HG02571 (cell line): ENCODE results near the gene TECPR2.
"Not testable (repeated sequence)": the region's sequence is repeated elsewhere in the genome, so short reads cannot be mapped to it uniquely, and the experiment has no call there.

Experiments used
- ATAC-seq: cut with Tn5 transposase; IDR thresholded peaks from one replicate; pipeline ENCODE4 v1.9.1; 2021; ENCODE audit warnings: mild to moderate bottlenecking, moderate library complexity; ENCODE audit not compliant: unreplicated experiment

The TECPR2 gene

GRCh38 chr14:102545461-102546265 lies 182.9 kb downstream of the TECPR2 start:
- no peak for ATAC-seq

- no peak for ATAC-seq
Observed at GRCh38 chr14:102548616-102549240, 186.0 kb downstream of the TECPR2 start.

DNA sequence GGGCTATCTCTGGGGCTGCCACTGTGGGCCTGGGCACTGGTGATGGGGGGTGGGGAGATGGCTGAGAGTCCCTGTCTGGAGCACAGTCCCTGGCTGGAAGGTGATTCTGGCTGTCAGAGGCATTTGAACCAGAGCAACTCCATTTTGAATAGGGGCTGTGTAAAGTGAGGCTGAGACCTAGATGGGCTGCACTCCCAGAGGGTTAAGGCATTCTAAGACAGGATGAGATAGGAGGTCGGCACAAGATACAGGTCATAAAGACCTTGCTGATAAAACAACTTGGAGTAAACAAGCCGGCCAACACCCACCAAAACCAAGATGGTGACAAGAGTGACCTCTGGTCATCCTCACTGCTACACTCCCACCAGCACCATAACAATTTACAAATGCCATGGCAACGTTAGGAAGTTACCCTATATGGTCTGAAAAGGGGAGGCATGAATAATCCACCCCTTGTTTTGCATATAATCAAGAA lies 188.2 kb downstream of the TECPR2 start:
- not testable (repeated sequence) for ATAC-seq
